Neural progenitor cell (in vitro differentiated cells): Measurements from ENCODE around the gene ZNF280D. TPM values are rescaled to one million over a fixed set of nuclear protein-coding genes. Genes with fewer than 3 reads are reported as not detected.

Source experiments
- DNase-seq: peaks from one replicate; pipeline ENCODE4 v3.0.0-alpha.2; 2016; ENCODE audit warnings: low spot score
- H2AFZ ChIP-seq: fragments of 200-600 bp; sonication (generic); replicated peaks from 2 replicates; pipeline ENCODE4 v1.6.1; 2016; ENCODE audit warnings: antibody characterized with exemption
- H3F3A ChIP-seq: fragments of 200-600 bp; sonication (generic); 2 replicates; pipeline ENCODE4 v1.6.1; 2016; ENCODE audit warnings: antibody characterized with exemption, low read depth
- H3K27ac ChIP-seq: fragments of 200-600 bp; sonication (generic); 2 replicates; pipeline ENCODE4 v1.5.1; 2016; ENCODE audit warnings: mild to moderate bottlenecking
- H3K27me3 ChIP-seq: fragments of 200-600 bp; sonication (generic); 2 replicates; pipeline ENCODE4 v1.6.1; 2016; ENCODE audit warnings: mild to moderate bottlenecking, moderate library complexity
- H3K36me3 ChIP-seq: fragments of 200-600 bp; sonication (generic); 2 replicates; pipeline ENCODE4 v1.5.1; 2016
- H3K4me1 ChIP-seq: fragments of 200-600 bp; sonication (generic); 2 replicates; pipeline ENCODE4 v1.6.1; 2016; ENCODE audit warnings: mixed run types
- H3K4me2 ChIP-seq: fragments of 200-600 bp; sonication (generic); 2 replicates; pipeline ENCODE4 v1.6.1; 2016
- H3K4me3 ChIP-seq: fragments of 200-600 bp; sonication (generic); 2 replicates; pipeline ENCODE4 v1.5.1; 2016
- H3K79me2 ChIP-seq: fragments of 200-600 bp; sonication (generic); 2 replicates; pipeline ENCODE4 v1.6.1; 2016; ENCODE audit warnings: low read depth
- H3K9ac ChIP-seq: fragments of 200-600 bp; sonication (generic); 2 replicates; pipeline ENCODE4 v1.6.1; 2016
- H3K9me3 ChIP-seq: fragments of 200-600 bp; sonication (generic); 2 replicates; pipeline ENCODE4 v1.5.1; 2016; ENCODE audit warnings: low read depth
- H4K20me1 ChIP-seq: fragments of 200-600 bp; sonication (generic); 2 replicates; pipeline ENCODE4 v1.6.1; 2016; ENCODE audit warnings: low read depth
- H3K27ac Mint-ChIP-seq: 3 replicates; pipeline ENCODE4 v1.8.0; 2021; ENCODE audit warnings: mixed read lengths
- H3K27me3 Mint-ChIP-seq: 2 replicates; pipeline ENCODE4 v1.8.0; 2022; ENCODE audit warnings: low read depth, mild to moderate bottlenecking, inconsistent platforms, moderate library complexity, mixed read lengths; ENCODE audit not compliant: insufficient read depth
- H3K36me3 Mint-ChIP-seq: 3 replicates; pipeline ENCODE4 v1.8.0; 2021; ENCODE audit warnings: mixed read lengths
- H3K4me1 Mint-ChIP-seq: 3 replicates; pipeline ENCODE4 v1.8.0; 2021; ENCODE audit warnings: mixed read lengths
- H3K4me3 Mint-ChIP-seq: 3 replicates; pipeline ENCODE4 v1.8.0; 2021; ENCODE audit warnings: mild to moderate bottlenecking, moderate library complexity, mixed read lengths
- H3K9me3 Mint-ChIP-seq: 3 replicates; pipeline ENCODE4 v1.8.0; 2020; ENCODE audit warnings: mixed read lengths
- EZH2 ChIP-seq: fragments of 200-600 bp; sonication (generic); IDR thresholded peaks from 2 replicates; pipeline ENCODE4 v1.6.1; 2017; ENCODE audit warnings: antibody characterized with exemption, mild to moderate bottlenecking, moderate library complexity
- EZH2phosphoT487 ChIP-seq: fragments of 200-600 bp; sonication (generic); IDR thresholded peaks from 2 replicates; pipeline ENCODE4 v1.6.1; 2017; ENCODE audit warnings: antibody characterized with exemption
- total RNA-seq: library from RNA; depleted of rRNA; stranded (reverse); fragments of >200 nt; gene quantifications from 2 replicates; pipeline ENCODE4 v1.2.3, GENCODE V29; 2015; ENCODE audit warnings: low replicate concordance
- TF ChIP-seq, protein P1 (sequence below): fragments of 200-600 bp; sonication (generic); IDR thresholded peaks from 2 replicates; pipeline ENCODE4 v1.5.1; 2017; ENCODE audit warnings: antibody characterized with exemption, mild to moderate bottlenecking

Gene ZNF280D
- total RNA-seq, 1 donor from 2014 or later = 9.9 TPM

DNA sequence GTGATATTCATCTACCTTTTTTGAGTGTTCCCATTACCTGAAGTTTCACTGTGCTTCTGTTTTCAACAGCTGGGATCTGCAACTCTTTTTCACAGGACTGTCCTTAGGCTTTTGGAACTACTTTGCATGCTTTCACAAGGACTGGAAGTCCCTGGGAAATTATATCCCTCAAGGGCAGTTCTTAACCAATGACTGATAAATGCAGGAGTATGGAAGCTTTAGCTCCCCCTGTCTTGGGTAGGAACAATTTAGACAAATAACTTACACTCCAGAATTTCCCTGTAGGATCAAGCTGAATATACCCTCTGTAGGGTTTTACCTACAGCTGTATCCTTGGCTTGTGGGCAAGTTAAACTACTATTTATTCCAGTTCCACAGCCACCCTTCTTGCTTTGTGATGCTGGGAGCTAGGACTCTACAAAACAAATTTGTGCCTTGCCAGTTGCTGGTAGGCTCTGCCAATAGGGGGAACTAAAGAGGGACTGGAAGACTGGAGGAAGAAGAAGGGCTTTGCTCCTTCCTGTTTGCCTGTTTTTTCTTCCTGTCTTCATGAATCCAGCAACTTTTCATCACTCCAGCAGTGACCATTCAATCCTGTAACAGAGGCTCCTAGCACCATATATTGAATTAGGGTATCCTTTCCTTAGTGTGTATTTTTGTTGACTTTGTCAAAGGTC, 6.8 kb upstream of the ZNF280D start:
- Histone ChIP-seq H3K27me3 (no peaks in the 10 kb centered on the region), H2AFZ (no peak overlapping the region), H4K20me1 (no peaks in the 10 kb centered on the region), H3K4me2 (no peak overlapping the region), H3K9ac (no peak overlapping the region), H3K9me3 (no peaks in the 10 kb centered on the region), H3K4me1 (no peaks in the 10 kb centered on the region), H3K36me3 (no peaks in the 10 kb centered on the region), H3K79me2 (no peaks in the 10 kb centered on the region), H3K4me3 (no peak overlapping the region), H3K27ac (no peak overlapping the region), H3F3A (no peaks in the 10 kb centered on the region)
- Mint-ChIP-seq H3K27ac (no peak overlapping the region), H3K36me3 (no peaks in the 10 kb centered on the region), H3K4me1 (no peaks in the 10 kb centered on the region), H3K4me3 (no peak overlapping the region), H3K27me3 (no peaks in the 10 kb centered on the region), H3K9me3 (peaks cover 3% of the 10 kb centered on the region)
- TF ChIP-seq, protein P1, sequence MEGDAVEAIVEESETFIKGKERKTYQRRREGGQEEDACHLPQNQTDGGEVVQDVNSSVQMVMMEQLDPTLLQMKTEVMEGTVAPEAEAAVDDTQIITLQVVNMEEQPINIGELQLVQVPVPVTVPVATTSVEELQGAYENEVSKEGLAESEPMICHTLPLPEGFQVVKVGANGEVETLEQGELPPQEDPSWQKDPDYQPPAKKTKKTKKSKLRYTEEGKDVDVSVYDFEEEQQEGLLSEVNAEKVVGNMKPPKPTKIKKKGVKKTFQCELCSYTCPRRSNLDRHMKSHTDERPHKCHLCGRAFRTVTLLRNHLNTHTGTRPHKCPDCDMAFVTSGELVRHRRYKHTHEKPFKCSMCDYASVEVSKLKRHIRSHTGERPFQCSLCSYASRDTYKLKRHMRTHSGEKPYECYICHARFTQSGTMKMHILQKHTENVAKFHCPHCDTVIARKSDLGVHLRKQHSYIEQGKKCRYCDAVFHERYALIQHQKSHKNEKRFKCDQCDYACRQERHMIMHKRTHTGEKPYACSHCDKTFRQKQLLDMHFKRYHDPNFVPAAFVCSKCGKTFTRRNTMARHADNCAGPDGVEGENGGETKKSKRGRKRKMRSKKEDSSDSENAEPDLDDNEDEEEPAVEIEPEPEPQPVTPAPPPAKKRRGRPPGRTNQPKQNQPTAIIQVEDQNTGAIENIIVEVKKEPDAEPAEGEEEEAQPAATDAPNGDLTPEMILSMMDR = peak; percentile 19
- TF ChIP-seq EZH2 = no peak
- no peak for DNase-seq

DNA sequence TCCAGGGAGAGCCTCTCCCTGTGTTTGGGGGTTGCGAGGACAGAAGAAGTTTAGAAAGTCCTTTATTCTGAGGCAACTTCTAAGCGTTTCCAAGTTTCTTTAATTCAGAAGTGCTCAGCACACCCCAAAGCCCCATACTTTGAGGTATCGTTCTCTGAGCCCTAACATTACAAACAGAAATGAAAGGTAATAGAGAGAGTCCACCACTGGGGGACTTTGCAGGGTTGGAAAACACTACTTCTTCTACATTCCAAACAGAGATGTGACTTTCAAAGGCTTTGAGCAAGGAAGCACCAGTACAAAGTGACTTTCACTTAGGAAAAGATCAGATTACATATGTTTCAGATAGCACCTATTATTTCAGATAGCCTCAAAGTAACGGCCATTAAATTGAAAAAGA, 6.2 kb upstream of the ZNF280D start:
- Histone ChIP-seq H3K4me1 (no peaks in the 10 kb centered on the region), H2AFZ (no peak overlapping the region), H3K27me3 (no peaks in the 10 kb centered on the region), H3K79me2 (no peaks in the 10 kb centered on the region), H3K27ac (no peak overlapping the region), H3F3A (no peaks in the 10 kb centered on the region), H3K9me3 (no peaks in the 10 kb centered on the region), H3K4me2 (no peak overlapping the region), H3K36me3 (no peaks in the 10 kb centered on the region), H3K4me3 (no peak overlapping the region), H4K20me1 (no peaks in the 10 kb centered on the region), H3K9ac (no peak overlapping the region)
- TF ChIP-seq, protein P1 = no peak
- TF ChIP-seq EZH2 = no peak
- no peak for TF ChIP-seq EZH2phosphoT487
- no peak for DNase-seq
- Mint-ChIP-seq H3K4me1 (no peaks in the 10 kb centered on the region), H3K36me3 (no peaks in the 10 kb centered on the region), H3K27me3 (no peaks in the 10 kb centered on the region), H3K4me3 (no peak overlapping the region), H3K9me3 (peaks cover 7% of the 10 kb centered on the region), H3K27ac (no peak overlapping the region)

DNA sequence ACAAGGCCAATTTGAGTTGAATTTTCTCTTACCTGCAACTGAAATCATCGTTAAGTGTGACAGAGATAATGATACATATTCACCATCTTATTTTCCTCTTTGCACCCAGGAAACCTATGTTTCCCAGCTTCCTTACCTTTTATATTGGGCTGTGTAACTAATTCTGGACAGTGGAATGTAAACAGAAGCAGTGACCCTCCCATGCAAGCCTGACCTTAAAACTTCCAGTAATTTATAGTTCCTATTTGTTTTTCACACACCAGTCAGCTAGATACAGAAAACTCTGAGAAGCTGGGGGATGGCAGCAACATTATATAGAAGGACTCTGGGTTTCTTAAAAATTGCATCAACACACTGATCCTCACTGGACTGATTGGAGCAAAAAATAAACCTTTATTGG, 4.5 kb upstream of the ZNF280D start:
- DNase-seq = no peak
- no peaks in the 10 kb centered on the region for H3K36me3 Mint-ChIP-seq
- no peaks in the 10 kb centered on the region for H3F3A ChIP-seq

More for the DNA sequence above, 4.5 kb upstream of the ZNF280D start:
- TF ChIP-seq EZH2phosphoT487 (no peak), EZH2 (no peak)
- TF ChIP-seq, protein P1 = no peak
- Mint-ChIP-seq H3K27ac (no peak overlapping the region), H3K27me3 (no peaks in the 10 kb centered on the region), H3K4me3 (no peak overlapping the region), H3K4me1 (peaks cover 1% of the 10 kb centered on the region), H3K9me3 (peaks cover 12% of the 10 kb centered on the region)
- Histone ChIP-seq H3K4me1 (no peaks in the 10 kb centered on the region), H3K4me2 (no peak overlapping the region), H2AFZ (no peak overlapping the region), H3K36me3 (no peaks in the 10 kb centered on the region), H3K27me3 (no peaks in the 10 kb centered on the region), H3K79me2 (no peaks in the 10 kb centered on the region), H3K9ac (no peak overlapping the region), H4K20me1 (no peaks in the 10 kb centered on the region), H3K4me3 (no peak overlapping the region), H3K9me3 (no peaks in the 10 kb centered on the region), H3K27ac (no peak overlapping the region)
